B cell (primary cell): Measurements from ENCODE around the gene RAMP2. TPM values are rescaled to one million over a fixed set of nuclear protein-coding genes. Genes with fewer than 3 reads are reported as not detected.

Source experiments
- ATAC-seq: fragments of 200-7000 bp; cut with Tn5 transposase; one replicate; pipeline ENCODE4 v1.10.0; 2021; ENCODE audit warnings: low read depth, mild to moderate bottlenecking, moderate number of reproducible peaks, moderate library complexity
- CTCF ChIA-PET: fragments of 350-600 bp; sonication (Branson Sonifier 250); formaldehyde crosslinking; loops from one replicate; lab custom pipeline; 2021; ENCODE audit warnings: antibody characterized with exemption, inconsistent platforms; lab: Charles Lee
- POLR2A ChIA-PET: fragments of 350-600 bp; sonication (Branson Sonifier 250); formaldehyde crosslinking; loops from one replicate; lab custom pipeline; 2021; ENCODE audit warnings: antibody characterized with exemption; lab: Charles Lee
- DNase-seq: peaks from one replicate; pipeline ENCODE4 v3.0.0; 2013
- H2AFZ ChIP-seq: 2 replicates; pipeline ENCODE4 v1.6.1; 2012; ENCODE audit warnings: mild to moderate bottlenecking, low read depth, low read length; ENCODE audit not compliant: insufficient read depth, poor library complexity, severe bottlenecking
- H3K27ac ChIP-seq, 2 donors: 1 replicate in 1 of 2; 2 replicates in 1 of 2; pipeline ENCODE4 v1.5.1; 2012 to 2013; ENCODE audit warnings: low read length in 2 of 2, mild to moderate bottlenecking in 2 of 2, moderate library complexity in 1 of 2
- H3K27me3 ChIP-seq, 4 experiments: fragments of 200-600 bp in 1 of 4; sonication (generic) in 1 of 4; replicated peaks in 1 of 4; 1 replicate in 2 of 4; 2 replicates in 2 of 4; pipeline versions ENCODE4 v1.6.1 to v1.7.0; 2013 to 2016; ENCODE audit warnings: low read length in 3 of 4, mild to moderate bottlenecking in 2 of 4, mixed read lengths in 1 of 4, moderate library complexity in 1 of 4; ENCODE audit not compliant: insufficient read depth in 4 of 4, control insufficient read depth in 3 of 4; ENCODE audit errors: control extremely low read depth in 1 of 4
- H3K36me3 ChIP-seq, 2 experiments: replicated peaks in 1 of 2; 1 replicate in 1 of 2; 2 replicates in 1 of 2; pipeline versions ENCODE4 v1.6.1 to v1.7.1; 2013; ENCODE audit warnings: low read length in 1 of 2; ENCODE audit not compliant: insufficient read depth in 2 of 2, control insufficient read depth in 1 of 2; ENCODE audit errors: control extremely low read depth in 1 of 2, extremely low read depth in 1 of 2
- H3K4me1 ChIP-seq, 2 donors: fragments of 200-600 bp in 1 of 2; sonication (generic) in 1 of 2; 1 replicate in 1 of 2; 2 replicates in 1 of 2; pipeline versions ENCODE4 v1.5.1 to v1.6.1; 2013 to 2017; ENCODE audit warnings: low read length in 2 of 2; ENCODE audit not compliant: control insufficient read depth in 2 of 2, insufficient read depth in 2 of 2
- H3K4me2 ChIP-seq: replicated peaks from 2 replicates; pipeline ENCODE3; 2012; ENCODE audit warnings: mild to moderate bottlenecking, low read depth, low read length; ENCODE audit not compliant: poor library complexity, severe bottlenecking
- H3K4me3 ChIP-seq, 5 experiments: fragments of 200-600 bp in 1 of 5; sonication (generic) in 1 of 5; 1 replicate in 3 of 5; 2 replicates in 2 of 5; pipeline versions ENCODE4 v1.5.1 to v1.7.0; 2011 to 2016; ENCODE audit warnings: low read length in 4 of 5, mild to moderate bottlenecking in 4 of 5, low read depth in 2 of 5, control low read depth in 1 of 5, moderate library complexity in 1 of 5; ENCODE audit not compliant: insufficient read depth in 1 of 5; ENCODE audit errors: control extremely low read depth in 1 of 5, extremely low read depth in 1 of 5
- H3K79me2 ChIP-seq: fragments of 200-600 bp; sonication (generic); one replicate; pipeline ENCODE4 v1.6.0; 2016; ENCODE audit warnings: low read length; ENCODE audit not compliant: control insufficient read depth, insufficient read depth
- H3K9ac ChIP-seq: fragments of 200-600 bp; sonication (generic); 2 replicates; pipeline ENCODE4 v1.6.1; 2017; ENCODE audit warnings: mild to moderate bottlenecking, low read length, moderate library complexity
- H3K9me3 ChIP-seq, 3 donors: one replicate each; pipeline versions ENCODE4 v1.6.1 to v1.7.1; 2013; ENCODE audit warnings: low read length in 2 of 3; ENCODE audit not compliant: control insufficient read depth in 2 of 3, insufficient read depth in 1 of 3; ENCODE audit errors: control extremely low read depth in 1 of 3
- H4K20me1 ChIP-seq: 2 replicates; pipeline ENCODE4 v1.6.0; 2012; ENCODE audit warnings: mild to moderate bottlenecking, low read length; ENCODE audit not compliant: insufficient read depth, control insufficient read depth, poor library complexity, severe bottlenecking
- H3K27ac Mint-ChIP-seq: one replicate; pipeline ENCODE4 v1.8.0; 2021; ENCODE audit warnings: mixed read lengths
- H3K27me3 Mint-ChIP-seq: one replicate; pipeline ENCODE4 v1.8.0; 2021; ENCODE audit warnings: mixed read lengths
- H3K4me1 Mint-ChIP-seq: one replicate; pipeline ENCODE4 v1.8.0; 2021; ENCODE audit warnings: mixed read lengths
- H3K4me3 Mint-ChIP-seq: one replicate; pipeline ENCODE4 v1.8.0; 2021; ENCODE audit warnings: mixed read lengths
- H3K9me3 Mint-ChIP-seq: one replicate; pipeline ENCODE4 v1.8.0; 2022; ENCODE audit warnings: mixed read lengths; ENCODE audit not compliant: insufficient read depth
- EZH2 ChIP-seq: IDR thresholded peaks from 2 replicates; pipeline ENCODE4 v1.6.1; 2012; ENCODE audit warnings: borderline replicate concordance, low read depth, mild to moderate bottlenecking, moderate library complexity, low read length; ENCODE audit not compliant: insufficient read depth, poor library complexity, severe bottlenecking
- WGBS: methylation state at CpG from one replicate; pipeline ENCODE4 v1.1.5; 2013; ENCODE audit warnings: missing lambda C conversion rate; ENCODE audit not compliant: insufficient coverage; 5-methylcytosine and 5-hydroxymethylcytosine counted together
- intact Hi-C: fragments of 100-400 bp; cut with micrococcal nuclease; formaldehyde crosslinking; loops from one replicate; pipeline ENCODE4 v1.10.0; 2022
- polyA plus RNA-seq: library from polyadenylated mRNA; depleted of rRNA; stranded (reverse); fragments of >200 nt; gene quantifications from 2 replicates; pipeline ENCODE4 v1.2.3, GENCODE V29; 2012
- total RNA-seq, 2 donors: library from RNA; stranded (reverse); fragments of 120-200 nt in 1 of 2; gene quantifications; 1 replicate in 1 of 2; 2 replicates in 1 of 2; pipeline versions ENCODE4 v1.2.3 to v1.2.4, GENCODE V29; 2013 to 2022
- TF ChIP-seq, protein P1 (sequence below): fragments of 200-600 bp; IDR thresholded peaks from one replicate; pipeline ENCODE4 v1.8.0; 2022; ENCODE audit warnings: antibody characterized with exemption, mild to moderate bottlenecking

The RAMP2 gene
- total and polyA plus RNA-seq, 2 donors (not counting 1 experiment from before 2014, with no cell fraction given) = not detected

DNA sequence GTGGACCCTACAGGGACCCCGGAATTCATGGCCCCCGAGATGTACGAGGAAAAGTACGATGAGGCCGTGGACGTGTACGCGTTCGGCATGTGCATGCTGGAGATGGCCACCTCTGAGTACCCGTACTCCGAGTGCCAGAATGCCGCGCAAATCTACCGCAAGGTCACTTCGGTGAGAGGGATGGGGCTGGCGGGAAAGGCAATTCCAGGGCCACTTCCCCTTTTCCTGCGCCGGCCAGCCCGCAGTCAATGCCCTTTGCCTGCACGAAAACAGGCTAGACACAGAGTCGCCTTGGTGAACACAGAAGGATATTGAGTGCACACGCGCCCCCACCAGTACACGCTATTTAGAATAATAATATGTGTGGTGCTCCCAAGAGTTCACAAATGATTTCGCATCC is 23.4 kb downstream of the RAMP2 start:
- Mint-ChIP-seq H3K9me3 (no peaks in the 10 kb centered on the region), H3K4me1 (peaks cover 36% of the 10 kb centered on the region), H3K27me3 (peaks cover 77% of the 10 kb centered on the region), H3K27ac (no peak overlapping the region), H3K4me3 (peak overlapping the region; percentile 51)
- peaks cover 0 to 24% (median 0%) of the 10 kb centered on the region in 3 donors for H3K9me3 ChIP-seq
- no peak for DNase-seq
- TF ChIP-seq, protein P1, sequence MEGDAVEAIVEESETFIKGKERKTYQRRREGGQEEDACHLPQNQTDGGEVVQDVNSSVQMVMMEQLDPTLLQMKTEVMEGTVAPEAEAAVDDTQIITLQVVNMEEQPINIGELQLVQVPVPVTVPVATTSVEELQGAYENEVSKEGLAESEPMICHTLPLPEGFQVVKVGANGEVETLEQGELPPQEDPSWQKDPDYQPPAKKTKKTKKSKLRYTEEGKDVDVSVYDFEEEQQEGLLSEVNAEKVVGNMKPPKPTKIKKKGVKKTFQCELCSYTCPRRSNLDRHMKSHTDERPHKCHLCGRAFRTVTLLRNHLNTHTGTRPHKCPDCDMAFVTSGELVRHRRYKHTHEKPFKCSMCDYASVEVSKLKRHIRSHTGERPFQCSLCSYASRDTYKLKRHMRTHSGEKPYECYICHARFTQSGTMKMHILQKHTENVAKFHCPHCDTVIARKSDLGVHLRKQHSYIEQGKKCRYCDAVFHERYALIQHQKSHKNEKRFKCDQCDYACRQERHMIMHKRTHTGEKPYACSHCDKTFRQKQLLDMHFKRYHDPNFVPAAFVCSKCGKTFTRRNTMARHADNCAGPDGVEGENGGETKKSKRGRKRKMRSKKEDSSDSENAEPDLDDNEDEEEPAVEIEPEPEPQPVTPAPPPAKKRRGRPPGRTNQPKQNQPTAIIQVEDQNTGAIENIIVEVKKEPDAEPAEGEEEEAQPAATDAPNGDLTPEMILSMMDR = no peak
- no peak for TF ChIP-seq EZH2
- H3K4me2 ChIP-seq = peak overlapping the region; percentile 35
- H3K27me3 ChIP-seq = peaks cover 0 to 80% (median 39%) of the 10 kb centered on the region in 4 experiments
- 9% methylated on average over 18 of the region's 25 CpGs for WGBS
- no peak overlapping the region for H3K9ac ChIP-seq
- H3K36me3 ChIP-seq = peaks cover 0 to 4% of the 10 kb centered on the region in 2 experiments
- H3K27ac ChIP-seq = no peak overlapping the region
- peaks cover 26 to 33% of the 10 kb centered on the region in 2 donors for H3K4me1 ChIP-seq
- intact Hi-C loops = no loop called here
- H3K79me2 ChIP-seq = no peaks in the 10 kb centered on the region
- no peak for ATAC-seq
- no peaks in the 10 kb centered on the region for H4K20me1 ChIP-seq
- H3K4me3 ChIP-seq = no peak overlapping the region
- ChIA-PET POLR2A (no interaction called here), CTCF (no interaction called here)
- no peak overlapping the region for H2AFZ ChIP-seq

DNA sequence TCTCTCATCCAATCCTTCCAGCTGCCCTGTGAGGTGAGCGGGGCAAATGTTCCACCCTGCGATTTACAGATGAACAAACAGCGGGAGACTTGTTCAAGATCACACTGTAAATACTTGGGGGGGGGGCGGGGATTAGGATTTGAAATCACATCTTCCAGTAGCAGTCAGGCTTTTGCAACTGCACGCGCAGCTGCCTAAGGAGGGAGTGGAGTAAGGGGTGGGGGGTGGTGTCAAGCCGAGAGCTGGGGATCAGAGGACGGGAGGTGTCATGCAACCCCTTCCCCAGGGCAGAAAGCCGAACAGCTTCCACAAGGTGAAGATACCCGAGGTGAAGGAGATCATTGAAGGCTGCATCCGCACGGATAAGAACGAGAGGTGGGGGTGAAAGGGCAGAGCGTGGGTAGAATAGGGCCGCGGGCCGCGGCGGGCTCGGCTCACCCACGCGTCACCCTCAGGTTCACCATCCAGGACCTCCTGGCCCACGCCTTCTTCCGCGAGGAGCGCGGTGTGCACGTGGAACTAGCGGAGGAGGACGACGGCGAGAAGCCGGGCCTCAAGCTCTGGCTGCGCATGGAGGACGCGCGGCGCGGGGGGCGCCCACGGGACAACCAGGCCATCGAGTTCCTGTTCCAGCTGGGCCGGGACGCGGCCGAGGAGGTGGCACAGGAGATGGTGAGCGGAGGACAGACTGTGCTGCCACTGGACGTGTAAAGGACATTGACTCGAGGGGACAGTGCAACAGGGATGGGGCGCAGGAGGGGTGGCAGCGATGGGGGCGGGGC is 24.0 kb downstream of the RAMP2 start:
- Histone ChIP-seq H3K9ac (no peak overlapping the region), H4K20me1 (no peaks in the 10 kb centered on the region), H3K79me2 (no peaks in the 10 kb centered on the region), H3K27ac (no peak overlapping the region), H3K4me2 (peak overlapping the region; percentile 35), H3K27me3 (peaks cover 0 to 78% (median 39%) of the 10 kb centered on the region in 4 experiments), H3K4me1 (peaks cover 26 to 30% of the 10 kb centered on the region in 2 donors), H3K9me3 (peaks cover 0 to 24% (median 0%) of the 10 kb centered on the region in 3 donors), H3K36me3 (no peaks in the 10 kb centered on the region), H3K4me3 (peak overlapping the region in 1 of 5 experiments; percentile 18), H2AFZ (peak overlapping the region; percentile 41)
- TF ChIP-seq EZH2 = no peak
- TF ChIP-seq, protein P1 = no peak
- intact Hi-C loops = no loop called here
- ATAC-seq = no peak
- Mint-ChIP-seq H3K4me3 (peak overlapping the region; percentile 51), H3K27ac (no peak overlapping the region), H3K4me1 (peaks cover 31% of the 10 kb centered on the region), H3K9me3 (no peaks in the 10 kb centered on the region), H3K27me3 (peaks cover 72% of the 10 kb centered on the region)
- CTCF ChIA-PET = no interaction called here
- WGBS = 12% methylated on average over 46 of the region's 52 CpGs
- no peak for DNase-seq
- POLR2A ChIA-PET = interaction anchor here (1.0 kb wide), 1 partner anchor 49 kb away, joined by 3 read pairs; the partner anchor contains the start of gene PSME3
